K562 (cell line): ENCODE measurements around the gene NELFE. TPM values are rescaled to one million over a fixed set of nuclear protein-coding genes. Genes with fewer than 3 reads are reported as not detected.

Source experiments
- ELF1 ChIP-seq: fragments of 200-800 bp; sonication (Bioruptor generic); IDR thresholded peaks from 2 replicates; pipeline ENCODE4 v1.6.1; 2016; ENCODE audit warnings: missing genetic modification characterization, missing compliant biosample characterization
- HBP1 ChIP-seq: fragments of 450-650 bp; formaldehyde crosslinking; IDR thresholded peaks from 2 replicates; pipeline ENCODE4 v1.4.0; 2022; ENCODE audit warnings: missing genetic modification characterization
- HES1 ChIP-seq: fragments of 450-650 bp; IDR thresholded peaks from 2 replicates; pipeline ENCODE4 v1.6.1; 2016; ENCODE audit warnings: low read depth, mild to moderate bottlenecking, moderate library complexity
- HNRNPH1 ChIP-seq: fragments of 200-400 bp; formaldehyde crosslinking; optimal IDR thresholded peaks from 2 replicates; pipeline ENCODE3; 2017; ENCODE audit warnings: low read depth, mild to moderate bottlenecking, low read length, moderate library complexity
- MTA1 ChIP-seq: fragments of 450-650 bp; IDR thresholded peaks from 2 replicates; pipeline ENCODE4 v1.6.1; 2017; ENCODE audit warnings: borderline replicate concordance
- SAFB2 ChIP-seq: fragments of 200-400 bp; formaldehyde crosslinking; IDR thresholded peaks from 2 replicates; pipeline ENCODE4 v1.6.1; 2018; ENCODE audit warnings: borderline replicate concordance, low read length, low read depth, moderate library complexity; ENCODE audit not compliant: severe bottlenecking
- STAT6 ChIP-seq: sonication (generic); formaldehyde crosslinking; IDR thresholded peaks from 2 replicates; pipeline ENCODE4 v1.8.1; 2023; ENCODE audit warnings: mild to moderate bottlenecking, missing genetic modification reagents
- ZFPM2 ChIP-seq: fragments of 250-450 bp; sonication (Bioruptor Pico); IDR thresholded peaks from 2 replicates; pipeline ENCODE4 v1.5.1; 2022; ENCODE audit warnings: mild to moderate bottlenecking
- polyA plus RNA-seq, 8 experiments: library from polyadenylated mRNA; depleted of rRNA in 4 of 8; stranded (reverse) in 5 of 8; unstranded in 3 of 8; fragments of >200 nt; fragmentation: Nextera tagmentation in 2 of 8; fragmentation: Illumina TruSeq in 1 of 8; extraction: Ambion mirVana in 2 of 8; extraction: Trizol in 1 of 8; gene quantifications; 2 replicates each; pipeline versions ENCODE4 v1.2.1 to v1.2.3, GENCODE V29; 2011 to 2014; ENCODE audit warnings: inconsistent platforms in 1 of 8, missing spikeins in 1 of 8
- total RNA-seq, 7 experiments: library from RNA; depleted of rRNA in 6 of 7; stranded (reverse); fragments of >200 nt in 6 of 7; fragmentation: Illumina TruSeq in 2 of 7; extraction: Trizol in 2 of 7; gene quantifications; 2 replicates each; pipeline versions ENCODE4 v1.2.1 to v1.2.3, GENCODE V29; 2011 to 2021; ENCODE audit warnings: low replicate concordance in 1 of 7
- TF ChIP-seq, protein P1 (sequence below): fragments of 250-450 bp; sonication (Bioruptor Pico); IDR thresholded peaks from 2 replicates; pipeline ENCODE4 v1.5.0; 2021; ENCODE audit warnings: mild to moderate bottlenecking, borderline replicate concordance
- TF ChIP-seq, protein P2 (sequence below): fragments of 250-450 bp; sonication (Bioruptor Pico); IDR thresholded peaks from 2 replicates; pipeline ENCODE4 v1.5.0; 2020; ENCODE audit warnings: mild to moderate bottlenecking

The NELFE gene
- total and polyA plus RNA-seq, 9 of the 15 experiments (the other 6 are each of a cell fraction or from before 2014, with no cell fraction given): 15.2 to 157 (median 91.5) TPM

DNA sequence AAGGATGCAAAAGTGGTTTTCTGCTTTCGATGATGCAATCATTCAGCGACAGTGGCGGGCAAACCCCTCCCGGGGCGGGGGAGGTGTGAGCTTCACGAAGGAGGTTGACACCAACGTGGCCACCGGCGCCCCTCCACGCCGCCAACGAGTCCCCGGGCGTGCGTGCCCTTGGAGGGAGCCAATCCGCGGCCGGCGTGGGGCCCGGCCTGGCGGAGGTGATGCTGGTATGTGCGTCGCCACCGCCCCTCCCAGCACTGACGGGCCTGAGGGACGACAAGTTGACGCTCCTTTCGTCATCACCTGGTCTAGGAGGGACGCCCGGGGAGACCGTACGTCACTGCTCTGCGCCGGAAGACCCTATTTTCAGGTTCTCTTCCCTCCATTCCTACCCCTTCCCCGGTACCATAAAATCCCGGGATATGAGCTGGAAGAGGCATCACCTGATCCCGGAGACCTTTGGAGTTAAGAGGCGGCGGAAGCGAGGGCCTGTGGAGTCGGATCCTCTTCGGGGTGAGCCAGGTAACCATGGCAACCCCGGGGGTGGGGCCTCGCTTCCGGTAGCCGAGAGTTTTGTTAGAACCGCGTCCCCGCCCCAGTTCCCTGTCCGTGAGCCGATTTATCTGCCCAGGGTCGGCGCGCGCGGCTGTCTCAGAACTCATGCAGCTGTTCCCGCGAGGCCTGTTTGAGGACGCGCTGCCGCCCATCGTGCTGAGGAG, 13.4 kb upstream of the NELFE start, which contains the start of gene DXO (continued):
- TF ChIP-seq, protein P1, sequence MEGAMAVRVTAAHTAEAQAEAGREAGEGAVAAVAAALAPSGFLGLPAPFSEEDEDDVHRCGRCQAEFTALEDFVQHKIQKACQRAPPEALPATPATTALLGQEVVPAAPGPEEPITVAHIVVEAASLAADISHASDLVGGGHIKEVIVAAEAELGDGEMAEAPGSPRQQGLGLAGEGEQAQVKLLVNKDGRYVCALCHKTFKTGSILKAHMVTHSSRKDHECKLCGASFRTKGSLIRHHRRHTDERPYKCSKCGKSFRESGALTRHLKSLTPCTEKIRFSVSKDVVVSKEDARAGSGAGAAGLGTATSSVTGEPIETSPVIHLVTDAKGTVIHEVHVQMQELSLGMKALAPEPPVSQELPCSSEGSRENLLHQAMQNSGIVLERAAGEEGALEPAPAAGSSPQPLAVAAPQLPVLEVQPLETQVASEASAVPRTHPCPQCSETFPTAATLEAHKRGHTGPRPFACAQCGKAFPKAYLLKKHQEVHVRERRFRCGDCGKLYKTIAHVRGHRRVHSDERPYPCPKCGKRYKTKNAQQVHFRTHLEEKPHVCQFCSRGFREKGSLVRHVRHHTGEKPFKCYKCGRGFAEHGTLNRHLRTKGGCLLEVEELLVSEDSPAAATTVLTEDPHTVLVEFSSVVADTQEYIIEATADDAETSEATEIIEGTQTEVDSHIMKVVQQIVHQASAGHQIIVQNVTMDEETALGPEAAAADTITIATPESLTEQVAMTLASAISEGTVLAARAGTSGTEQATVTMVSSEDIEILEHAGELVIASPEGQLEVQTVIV: no peak
- TF ChIP-seq SAFB2 (no peak), ZFPM2 (no peak), STAT6 (CRISPR knock-in tag) (no peak), HES1 (peak; percentile 10; the same call in 1 of the 2 replicates), MTA1 (peak; percentile 99), HNRNPH1 (no peak), ELF1 (tag) (peak; percentile 100), HBP1 (CRISPR knock-in tag) (no peak)
- TF ChIP-seq, protein P2, sequence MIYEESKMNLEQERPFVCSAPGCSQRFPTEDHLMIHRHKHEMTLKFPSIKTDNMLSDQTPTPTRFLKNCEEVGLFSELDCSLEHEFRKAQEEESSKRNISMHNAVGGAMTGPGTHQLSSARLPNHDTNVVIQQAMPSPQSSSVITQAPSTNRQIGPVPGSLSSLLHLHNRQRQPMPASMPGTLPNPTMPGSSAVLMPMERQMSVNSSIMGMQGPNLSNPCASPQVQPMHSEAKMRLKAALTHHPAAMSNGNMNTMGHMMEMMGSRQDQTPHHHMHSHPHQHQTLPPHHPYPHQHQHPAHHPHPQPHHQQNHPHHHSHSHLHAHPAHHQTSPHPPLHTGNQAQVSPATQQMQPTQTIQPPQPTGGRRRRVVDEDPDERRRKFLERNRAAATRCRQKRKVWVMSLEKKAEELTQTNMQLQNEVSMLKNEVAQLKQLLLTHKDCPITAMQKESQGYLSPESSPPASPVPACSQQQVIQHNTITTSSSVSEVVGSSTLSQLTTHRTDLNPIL (CRISPR knock-in tag): peak; percentile 9; the same call in 1 of the 2 replicates
